Panc1 (cell line): ENCODE measurements around the gene ARMC2.

Experiments
- CTCF ChIP-seq: fragments of 450-650 bp; IDR thresholded peaks from 2 replicates; pipeline ENCODE4 v1.5.1; 2017; ENCODE audit warnings: mild to moderate bottlenecking
- POLR2AphosphoS5 ChIP-seq: IDR thresholded peaks from 2 replicates; pipeline ENCODE4 v1.6.1; 2012; ENCODE audit warnings: mild to moderate bottlenecking, low read depth, low read length, moderate library complexity
- SIN3A ChIP-seq: IDR thresholded peaks from 2 replicates; pipeline ENCODE4 v1.6.1; 2012; ENCODE audit warnings: low read depth, mild to moderate bottlenecking, low read length, moderate library complexity, borderline replicate concordance; ENCODE audit not compliant: insufficient read depth
- TCF7L2 ChIP-seq: IDR thresholded peaks from 2 replicates; pipeline ENCODE4 v1.6.1; 2011; ENCODE audit warnings: mild to moderate bottlenecking, low read depth, low read length, inconsistent platforms
- TF ChIP-seq, protein P1 (sequence below), 2 experiments: IDR thresholded peaks; 2 replicates each; pipeline ENCODE4 v1.6.1; 2011 to 2012; ENCODE audit warnings: low read depth in 2 of 2, control low read depth in 1 of 2, low read length in 1 of 2, mild to moderate bottlenecking in 1 of 2, moderate library complexity in 1 of 2; ENCODE audit not compliant: insufficient read depth in 1 of 2

DNA sequence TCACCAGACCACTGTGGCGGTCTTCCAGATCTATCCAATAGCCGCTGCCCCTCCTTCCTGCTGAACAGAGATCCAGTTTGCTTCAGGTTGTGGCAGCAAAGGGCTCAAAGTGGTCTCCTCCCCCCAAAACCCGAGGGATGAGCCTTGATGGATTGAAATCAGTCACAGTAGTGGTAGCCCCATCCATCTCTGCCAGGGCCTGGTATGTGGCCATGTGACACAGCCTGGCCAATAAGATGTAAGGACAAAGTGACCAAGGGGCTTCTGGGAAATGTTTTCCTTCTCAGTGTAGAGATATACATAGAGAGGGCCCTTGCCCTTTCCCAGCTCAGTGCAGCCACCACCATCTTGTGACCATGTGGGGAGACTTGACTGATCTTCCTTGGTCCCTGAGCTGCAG is 4.1 kb upstream of the ARMC2 start:
- TF ChIP-seq CTCF (no peak), POLR2AphosphoS5 (no peak), SIN3A (no peak), TCF7L2 (no peak)
- TF ChIP-seq, protein P1, sequence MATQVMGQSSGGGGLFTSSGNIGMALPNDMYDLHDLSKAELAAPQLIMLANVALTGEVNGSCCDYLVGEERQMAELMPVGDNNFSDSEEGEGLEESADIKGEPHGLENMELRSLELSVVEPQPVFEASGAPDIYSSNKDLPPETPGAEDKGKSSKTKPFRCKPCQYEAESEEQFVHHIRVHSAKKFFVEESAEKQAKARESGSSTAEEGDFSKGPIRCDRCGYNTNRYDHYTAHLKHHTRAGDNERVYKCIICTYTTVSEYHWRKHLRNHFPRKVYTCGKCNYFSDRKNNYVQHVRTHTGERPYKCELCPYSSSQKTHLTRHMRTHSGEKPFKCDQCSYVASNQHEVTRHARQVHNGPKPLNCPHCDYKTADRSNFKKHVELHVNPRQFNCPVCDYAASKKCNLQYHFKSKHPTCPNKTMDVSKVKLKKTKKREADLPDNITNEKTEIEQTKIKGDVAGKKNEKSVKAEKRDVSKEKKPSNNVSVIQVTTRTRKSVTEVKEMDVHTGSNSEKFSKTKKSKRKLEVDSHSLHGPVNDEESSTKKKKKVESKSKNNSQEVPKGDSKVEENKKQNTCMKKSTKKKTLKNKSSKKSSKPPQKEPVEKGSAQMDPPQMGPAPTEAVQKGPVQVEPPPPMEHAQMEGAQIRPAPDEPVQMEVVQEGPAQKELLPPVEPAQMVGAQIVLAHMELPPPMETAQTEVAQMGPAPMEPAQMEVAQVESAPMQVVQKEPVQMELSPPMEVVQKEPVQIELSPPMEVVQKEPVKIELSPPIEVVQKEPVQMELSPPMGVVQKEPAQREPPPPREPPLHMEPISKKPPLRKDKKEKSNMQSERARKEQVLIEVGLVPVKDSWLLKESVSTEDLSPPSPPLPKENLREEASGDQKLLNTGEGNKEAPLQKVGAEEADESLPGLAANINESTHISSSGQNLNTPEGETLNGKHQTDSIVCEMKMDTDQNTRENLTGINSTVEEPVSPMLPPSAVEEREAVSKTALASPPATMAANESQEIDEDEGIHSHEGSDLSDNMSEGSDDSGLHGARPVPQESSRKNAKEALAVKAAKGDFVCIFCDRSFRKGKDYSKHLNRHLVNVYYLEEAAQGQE (IDR thresholded peaks at IDR 0.05; ENCODE audit: insufficient read depth in 1 of 2, low read depth in 2 of 2, low read length in 1 of 2) = no peak
